IMR-90 (cell line): ENCODE data around the gene CAMK2G. TPM values are rescaled to one million over a fixed set of nuclear protein-coding genes. Genes with fewer than 3 reads are reported as not detected.
A peak's percentile ranks its signal among the peaks of the same experiment; 100 is the strongest.

Experiments
- ATAC-seq: fragments of 200-7000 bp; cut with Tn5 transposase; 2 replicates; pipeline ENCODE4 v1.9.1; 2020; ENCODE audit warnings: low read depth, mild to moderate bottlenecking, moderate library complexity
- BruUV-seq: library from RNA; stranded (reverse); fragments of 400-500 nt; replicated peaks from 2 replicates; lab custom pipeline; 2021; lab: Mats Ljungman, UMichigan
- CTCF ChIA-PET: fragments of 300-600 bp; formaldehyde crosslinking; extraction: SDS; loops from one replicate; lab custom pipeline; 2021; ENCODE audit warnings: antibody characterized with exemption; lab: Yijun Ruan, JAX
- POLR2A ChIA-PET: fragments of 300-600 bp; sonication (Branson Sonifier 250); formaldehyde crosslinking; loops from one replicate; lab custom pipeline; 2022; ENCODE audit warnings: antibody characterized with exemption; ENCODE audit not compliant: unreplicated experiment; lab: Charles Lee
- DNase-seq: peaks from one replicate; pipeline ENCODE4 v3.0.0; 2013
- H2AFZ ChIP-seq: replicated peaks from 2 replicates; pipeline ENCODE3; 2013; ENCODE audit warnings: low read length, mild to moderate bottlenecking; ENCODE audit not compliant: poor library complexity
- H2AK5ac ChIP-seq: 2 replicates; pipeline ENCODE4 v1.6.1; 2013; ENCODE audit warnings: low read depth, low read length, inconsistent platforms
- H2AK9ac ChIP-seq: replicated peaks from 2 replicates; pipeline ENCODE3; 2013; ENCODE audit warnings: mild to moderate bottlenecking, low read depth, low read length, moderate library complexity; ENCODE audit not compliant: poor library complexity
- H2BK120ac ChIP-seq: 2 replicates; pipeline ENCODE4 v1.6.1; 2013; ENCODE audit warnings: low read depth, low read length, inconsistent platforms
- H2BK15ac ChIP-seq: 3 replicates; pipeline ENCODE4 v1.6.1; 2013; ENCODE audit warnings: low read depth, low read length, inconsistent platforms
- H2BK20ac ChIP-seq: 2 replicates; pipeline ENCODE4 v1.6.1; 2013; ENCODE audit warnings: low read depth, mild to moderate bottlenecking, inconsistent platforms, low read length, moderate library complexity
- H2BK5ac ChIP-seq: 2 replicates; pipeline ENCODE4 v1.6.1; 2013; ENCODE audit warnings: mild to moderate bottlenecking, low read depth, low read length, inconsistent platforms; ENCODE audit not compliant: poor library complexity, severe bottlenecking
- H3K14ac ChIP-seq: replicated peaks from 2 replicates; pipeline ENCODE4 v1.6.1; 2013; ENCODE audit warnings: low read depth, low read length, inconsistent platforms
- H3K18ac ChIP-seq: 2 replicates; pipeline ENCODE4 v1.6.1; 2013; ENCODE audit warnings: low read depth, low read length, control low read depth
- H3K23ac ChIP-seq: 2 replicates; pipeline ENCODE4 v1.6.1; 2013; ENCODE audit warnings: low read depth, low read length, inconsistent platforms
- H3K27ac ChIP-seq: 2 replicates; pipeline ENCODE4 v1.5.1; 2013; ENCODE audit warnings: mild to moderate bottlenecking, control low read depth, low read length; ENCODE audit not compliant: insufficient read depth
- H3K27me3 ChIP-seq: 2 replicates; pipeline ENCODE4 v1.6.1; 2013; ENCODE audit warnings: low read length; ENCODE audit not compliant: control insufficient read depth, insufficient read depth
- H3K36me3 ChIP-seq: 2 replicates; pipeline ENCODE4 v1.6.1; 2013; ENCODE audit warnings: low read length, mixed read lengths; ENCODE audit not compliant: control insufficient read depth, insufficient read depth
- H3K4ac ChIP-seq: 2 replicates; pipeline ENCODE4 v1.6.1; 2013; ENCODE audit warnings: low read depth, low read length, inconsistent platforms
- H3K4me1 ChIP-seq: 2 replicates; pipeline ENCODE4 v1.6.1; 2013; ENCODE audit warnings: low read length, mixed read lengths; ENCODE audit not compliant: control insufficient read depth, insufficient read depth
- H3K4me2 ChIP-seq: 2 replicates; pipeline ENCODE4 v1.6.1; 2013; ENCODE audit warnings: low read depth, mild to moderate bottlenecking, control low read depth, low read length, moderate library complexity
- H3K4me3 ChIP-seq: 2 replicates; pipeline ENCODE4 v1.5.1; 2013; ENCODE audit warnings: low read depth, mild to moderate bottlenecking, control low read depth, low read length, moderate library complexity; ENCODE audit not compliant: insufficient read depth
- H3K56ac ChIP-seq: 2 replicates; pipeline ENCODE4 v1.6.1; 2013; ENCODE audit warnings: low read length, inconsistent platforms; ENCODE audit not compliant: insufficient read depth; ENCODE audit errors: extremely low read depth
- H3K79me1 ChIP-seq, 2 experiments: 2 replicates each; pipeline ENCODE4 v1.6.1; 2013; ENCODE audit warnings: low read length in 2 of 2, inconsistent platforms in 1 of 2, low read depth in 1 of 2
- H3K9ac ChIP-seq: 2 replicates; pipeline ENCODE4 v1.6.1; 2013; ENCODE audit warnings: low read depth, low read length, control low read depth
- H3K9me1 ChIP-seq: 2 replicates; pipeline ENCODE4 v1.6.1; 2013; ENCODE audit warnings: low read length, inconsistent platforms; ENCODE audit not compliant: insufficient read depth
- H3K9me3 ChIP-seq: 2 replicates; pipeline ENCODE4 v1.6.1; 2013; ENCODE audit warnings: low read length; ENCODE audit not compliant: control insufficient read depth, insufficient read depth
- H4K20me1 ChIP-seq: 2 replicates; pipeline ENCODE4 v1.6.1; 2013; ENCODE audit warnings: low read length, inconsistent platforms; ENCODE audit not compliant: insufficient read depth
- H4K5ac ChIP-seq: 2 replicates; pipeline ENCODE4 v1.6.1; 2013; ENCODE audit warnings: mild to moderate bottlenecking, low read depth, low read length, control low read depth
- H4K8ac ChIP-seq, 2 experiments: 2 replicates each; pipeline ENCODE4 v1.6.1; 2013; ENCODE audit warnings: low read depth in 2 of 2, low read length in 2 of 2, control low read depth in 1 of 2, inconsistent platforms in 1 of 2
- H4K91ac ChIP-seq: 2 replicates; pipeline ENCODE4 v1.6.1; 2013; ENCODE audit warnings: low read depth, low read length, inconsistent platforms; ENCODE audit not compliant: insufficient read depth
- BHLHE40 ChIP-seq: fragments of 150-350 bp; IDR thresholded peaks from 2 replicates; pipeline ENCODE4 v1.6.1; 2016; ENCODE audit warnings: mild to moderate bottlenecking, low read depth, low read length
- CTCF ChIP-seq: conservative IDR thresholded peaks from 2 replicates; pipeline ENCODE4 v1.5.1; 2012; ENCODE audit warnings: mild to moderate bottlenecking, low read depth, low read length, improper control_type of control experiment
- MAZ ChIP-seq: IDR thresholded peaks from 2 replicates; pipeline ENCODE4 v1.6.1; 2012; ENCODE audit warnings: low read depth, mild to moderate bottlenecking, low read length, improper control_type of control experiment, moderate library complexity, borderline replicate concordance
- RAD21 ChIP-seq: IDR thresholded peaks from 2 replicates; pipeline ENCODE4 v1.6.1; 2012; ENCODE audit warnings: low read length, improper control_type of control experiment
- WGBS, 2 experiments: methylation state at CpG; one replicate each; pipeline versions ENCODE4 v1.1.5 to v1.1.7; 2013; ENCODE audit warnings: missing lambda C conversion rate in 2 of 2; ENCODE audit not compliant: insufficient read length in 1 of 2; ENCODE audit errors: extremely low coverage in 2 of 2; 5-methylcytosine and 5-hydroxymethylcytosine counted together
- dilution Hi-C: fragments of 300-500 bp; cut with HindIII; formaldehyde crosslinking; loops from one replicate; pipeline ENCODE4 v1.14.3; 2018; ENCODE audit warnings: low sequenced_read_pairs; ENCODE audit not compliant: unreplicated experiment
- in situ Hi-C: fragments of 300-500 bp; cut with MboI; formaldehyde crosslinking; loops from 3 replicates; pipeline ENCODE4 v1.14.3; 2019; ENCODE audit warnings: low sequenced_read_pairs, inconsistent platforms, mixed read lengths
- intact Hi-C: fragments of 100-400 bp; cut with micrococcal nuclease; formaldehyde crosslinking; loops from 2 replicates; pipeline ENCODE4 v1.10.0; 2022
- polyA plus RNA-seq, 3 experiments: library from polyadenylated mRNA; depleted of rRNA; stranded (reverse); fragments of >200 nt; gene quantifications; 2 replicates each; pipeline ENCODE4 v1.2.3, GENCODE V29; 2012; ENCODE audit warnings: low replicate concordance in 1 of 3
- total RNA-seq: library from RNA; depleted of rRNA; stranded (reverse); fragments of >200 nt; gene quantifications from 2 replicates; pipeline ENCODE4 v1.2.3, GENCODE V29; 2012

Gene CAMK2G
- total and polyA plus RNA-seq, 2 of the 4 experiments (the other 2 are of a cell fraction), result 20.4 to 25.4 TPM

- TF ChIP-seq CTCF, result no peak
These were observed 36.6 kb upstream of the CAMK2G start, which contains the start of gene PLAU (continued) for GRCh38 chr10:73910764-73911552.

GRCh38 chr10:73910401-73910763, 36.0 kb upstream of the CAMK2G start:
- H4K8ac ChIP-seq, result peak overlapping the region; percentile 85 to 93
- ChIA-PET POLR2A (interaction anchor here (3.7 kb wide), 1 partner anchor 22 kb away, joined by 34 read pairs; no protein-coding TSS in a partner anchor), CTCF (interaction anchor here (1.1 kb wide), 1 partner anchor 23 kb away, joined by 5 read pairs; no protein-coding TSS in a partner anchor)
- in situ Hi-C loops, result no loop called here
- peak overlapping the region; percentile 91 for H2BK20ac ChIP-seq
- DNase-seq (peak; percentile 43), ATAC-seq (no peak)
- H2AK5ac ChIP-seq, result peak overlapping the region; percentile 96
- peak overlapping the region; percentile 95 for H2AK9ac ChIP-seq
- H4K20me1 ChIP-seq, result peaks cover 44% of the 10 kb centered on the region
- peak overlapping the region; percentile 98 for H2BK120ac ChIP-seq
- peak overlapping the region; percentile 91 for H3K27ac ChIP-seq
- H3K27me3 ChIP-seq, result no peaks in the 10 kb centered on the region
- 60% methylated on average over 1 of the region's 9 CpGs; no CpG with 5 or more reads in 1 of the 2 experiments for WGBS, 2 experiments
- no peaks in the 10 kb centered on the region for H3K9me3 ChIP-seq
- peaks cover 38% of the 10 kb centered on the region for H3K9me1 ChIP-seq
- H3K9ac ChIP-seq, result peak overlapping the region; percentile 83
- H3K4ac ChIP-seq, result peak overlapping the region; percentile 98
- H3K23ac ChIP-seq, result peak overlapping the region; percentile 80
- H2BK15ac ChIP-seq, result peak overlapping the region; percentile 78
- peaks cover 45% of the 10 kb centered on the region for H3K4me1 ChIP-seq
- peak overlapping the region; percentile 89 for H3K4me2 ChIP-seq
- no TSS peak for BruUV-seq
- TF ChIP-seq RAD21, result peak; percentile 28
- no peak for TF ChIP-seq BHLHE40
- no peak for TF ChIP-seq MAZ
- H2BK5ac ChIP-seq, result peak overlapping the region; percentile 87
- H3K79me1 ChIP-seq, result peaks cover 22 to 64% of the 10 kb centered on the region in 2 experiments
- H3K18ac ChIP-seq, result peak overlapping the region; percentile 88
- dilution Hi-C loops, result no loop called here
- intact Hi-C loops, result no loop called here
- peak overlapping the region; percentile 88 for H3K14ac ChIP-seq
- peak overlapping the region; percentile 66 for H3K4me3 ChIP-seq
- H4K5ac ChIP-seq, result peak overlapping the region; percentile 82
- peak overlapping the region; percentile 87 for H2AFZ ChIP-seq
- H3K56ac ChIP-seq, result peak overlapping the region; percentile 94
- H3K36me3 ChIP-seq, result peaks cover 36% of the 10 kb centered on the region
- H4K91ac ChIP-seq, result peak overlapping the region; percentile 96
